ENCODE measurements around the gene ADAMTSL3. TPM values are rescaled to one million over a fixed set of nuclear protein-coding genes. Genes with fewer than 3 reads are reported as not detected.

ADAMTSL3 gene
- total and polyA plus RNA-seq, 2 experiments from 2014 or later, result 0.61 to 0.87 TPM

- H3K4me2 ChIP-seq, result no peak overlapping the region
- peaks cover 1% of the 10 kb centered on the region for H3K27me3 Mint-ChIP-seq (ENCODE audit: insufficient read depth, low read depth, poor library complexity)
- H3K36me3 ChIP-seq (ENCODE audit: insufficient read depth), result no peaks in the 10 kb centered on the region
- no peak overlapping the region for H3K4me3 Mint-ChIP-seq
- no peaks in the 10 kb centered on the region for H3F3A ChIP-seq (replicated peaks; ENCODE audit: low read depth)
- H3K4me1 Mint-ChIP-seq, result no peaks in the 10 kb centered on the region
- no peak overlapping the region for H3K27ac Mint-ChIP-seq
- H2AFZ ChIP-seq, result no peak overlapping the region
- peaks cover 10% of the 10 kb centered on the region; the same call in 2 of the 3 replicates for H3K9me3 Mint-ChIP-seq
- no peaks in the 10 kb centered on the region for H4K20me1 ChIP-seq (replicated peaks; ENCODE audit: insufficient read depth)
- no peak overlapping the region for H3K4me3 ChIP-seq
- DNase-seq (ENCODE audit: low spot score) (no peak), ATAC-seq (no peak)
- no peaks in the 10 kb centered on the region for H3K27me3 ChIP-seq (ENCODE audit: insufficient read depth)
- no peaks in the 10 kb centered on the region for H3K79me2 ChIP-seq (replicated peaks; ENCODE audit: insufficient read depth)
- TF ChIP-seq CTCF (conservative IDR thresholded peaks at IDR 0.05; ENCODE audit: low read depth in 2 of 2) (no peak), REST (IDR thresholded peaks at IDR 0.05; ENCODE audit: unreplicated experiment) (no peak), JUNB (IDR thresholded peaks at IDR 0.05; ENCODE audit: unreplicated experiment) (no peak), EZH2 (IDR thresholded peaks at IDR 0.05; ENCODE audit: low read depth, unreplicated experiment) (no peak), ZNF114 (CRISPR knock-in tag; IDR thresholded peaks at IDR 0.05) (no peak), ETS1 (IDR thresholded peaks at IDR 0.05) (no peak), STAT1 (IDR thresholded peaks at IDR 0.05; ENCODE audit: unreplicated experiment) (no peak), ZNF462 (CRISPR knock-in tag; IDR thresholded peaks at IDR 0.05) (no peak), ZNF331 (CRISPR knock-in tag; IDR thresholded peaks at IDR 0.05; ENCODE audit: low read depth) (no peak), NANOG (IDR thresholded peaks at IDR 0.05; ENCODE audit: borderline replicate concordance) (no peak)
- no peaks in the 10 kb centered on the region for H3K4me1 ChIP-seq (ENCODE audit: insufficient read depth)
- peaks cover 7% of the 10 kb centered on the region; the same call in 1 of the 2 replicates for H3K9me2 ChIP-seq (ENCODE audit: insufficient read depth)
- H3K36me3 Mint-ChIP-seq (ENCODE audit: low read depth), result no peaks in the 10 kb centered on the region
- no peak overlapping the region for H3K27ac ChIP-seq (ENCODE audit: low read depth)
Observed at GRCh38 chr15:84010246-84010645, 356.3 kb downstream of the ADAMTSL3 start.
